HEK293T (cell line): ENCODE results near the gene TRPC4AP.

Experiments used
- CTCF ChIA-PET: fragments of 350-600 bp; formaldehyde crosslinking; extraction: SDS; loops from one replicate; lab custom pipeline; 2021; ENCODE audit warnings: antibody characterized with exemption, inconsistent platforms; lab: Yijun Ruan, JAX
- POLR2A ChIA-PET: fragments of 350-600 bp; formaldehyde crosslinking; extraction: SDS; loops from one replicate; lab custom pipeline; 2020; ENCODE audit warnings: antibody characterized with exemption, inconsistent platforms; lab: Yijun Ruan, JAX
- DNase-seq: peaks from one replicate; pipeline ENCODE4 v3.0.0; 2012; ENCODE audit warnings: mixed read lengths; ENCODE audit errors: extremely low spot score
- ARNT ChIP-seq: fragments of 450-650 bp; IDR thresholded peaks from 2 replicates; pipeline ENCODE4 v1.6.1; 2017; ENCODE audit warnings: mild to moderate bottlenecking
- BHLHE40 ChIP-seq: fragments of 450-650 bp; IDR thresholded peaks from 2 replicates; pipeline ENCODE4 v1.6.1; 2016; ENCODE audit warnings: mild to moderate bottlenecking, moderate library complexity, borderline replicate concordance
- CTBP1 ChIP-seq: fragments of 450-650 bp; IDR thresholded peaks from 2 replicates; pipeline ENCODE4 v1.6.1; 2016; ENCODE audit warnings: borderline replicate concordance
- ELF4 ChIP-seq: fragments of 450-650 bp; IDR thresholded peaks from 2 replicates; pipeline ENCODE4 v1.6.1; 2017; ENCODE audit warnings: antibody characterized with exemption
- FOXA1 ChIP-seq: fragments of 450-650 bp; IDR thresholded peaks from 2 replicates; pipeline ENCODE4 v1.6.1; 2016; ENCODE audit warnings: mild to moderate bottlenecking
- FOXK2 ChIP-seq: fragments of 450-650 bp; IDR thresholded peaks from 2 replicates; pipeline ENCODE4 v1.6.1; 2016; ENCODE audit warnings: mild to moderate bottlenecking
- FOXM1 ChIP-seq: fragments of 450-650 bp; IDR thresholded peaks from 2 replicates; pipeline ENCODE4 v1.6.1; 2017; ENCODE audit warnings: mild to moderate bottlenecking, borderline replicate concordance
- HDGF ChIP-seq: fragments of 450-650 bp; IDR thresholded peaks from 2 replicates; pipeline ENCODE4 v1.6.1; 2017; ENCODE audit warnings: antibody characterized with exemption, borderline replicate concordance
- L3MBTL2 ChIP-seq: fragments of 450-650 bp; conservative IDR thresholded peaks from 2 replicates; pipeline ENCODE4 v1.6.1; 2016; ENCODE audit warnings: mild to moderate bottlenecking
- LEF1 ChIP-seq: fragments of 450-650 bp; IDR thresholded peaks from 2 replicates; pipeline ENCODE4 v1.6.1; 2017; ENCODE audit warnings: mild to moderate bottlenecking, borderline replicate concordance
- NFRKB ChIP-seq: fragments of 450-650 bp; IDR thresholded peaks from 2 replicates; pipeline ENCODE4 v1.6.1; 2016; ENCODE audit warnings: mild to moderate bottlenecking, moderate library complexity
- SP1 ChIP-seq: fragments of 450-650 bp; IDR thresholded peaks from 2 replicates; pipeline ENCODE4 v1.6.1; 2017
- SUZ12 ChIP-seq: fragments of 450-650 bp; IDR thresholded peaks from 2 replicates; pipeline ENCODE4 v1.6.1; 2016; ENCODE audit warnings: mild to moderate bottlenecking
- TARDBP ChIP-seq: fragments of 450-650 bp; IDR thresholded peaks from 2 replicates; pipeline ENCODE4 v1.6.1; 2016
- ZNF384 ChIP-seq: fragments of 450-650 bp; IDR thresholded peaks from 2 replicates; pipeline ENCODE4 v1.6.1; 2016
- TF ChIP-seq, protein P1 (sequence below): fragments of 450-650 bp; IDR thresholded peaks from 2 replicates; pipeline ENCODE4 v1.6.1; 2016

The TRPC4AP gene

DNA sequence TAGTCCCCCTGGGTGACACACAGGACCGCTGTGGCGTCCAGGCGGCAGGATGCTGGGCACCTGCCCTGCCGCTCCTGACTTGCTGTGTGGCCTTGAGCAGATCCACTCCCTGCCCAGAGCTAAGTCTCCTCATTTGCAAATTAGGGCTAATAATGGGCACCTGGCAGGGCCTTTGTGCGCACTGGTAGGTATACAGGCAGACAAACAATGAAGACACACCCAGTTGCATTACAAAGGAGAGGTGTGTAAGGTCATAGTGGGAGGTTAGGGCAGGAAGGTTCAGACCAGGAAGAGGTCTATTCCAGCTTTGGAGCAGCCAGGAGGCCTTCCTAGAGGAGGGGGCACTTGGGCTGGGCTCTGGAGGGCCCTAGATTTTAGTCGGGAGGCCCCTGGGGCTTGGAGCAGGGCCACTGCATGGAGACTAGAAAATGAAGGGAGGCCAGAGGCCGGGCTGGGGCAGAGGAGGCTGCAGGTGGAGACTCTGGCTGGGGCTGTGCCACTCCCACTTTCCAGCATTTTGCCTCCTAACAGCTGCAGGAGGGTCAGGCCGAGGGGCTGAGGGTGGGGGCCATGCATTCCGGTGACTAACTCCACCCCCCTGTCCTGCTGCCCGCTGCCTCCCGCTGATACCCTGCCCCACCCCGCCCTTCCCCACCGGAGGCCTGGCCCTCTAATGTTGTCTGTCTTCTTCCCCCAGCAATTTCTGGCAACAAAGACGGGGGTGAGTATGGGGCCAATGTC is 108.4 kb downstream of the TRPC4AP start:
- POLR2A ChIA-PET = no interaction called here
- TF ChIP-seq SP1 (no peak), LEF1 (no peak), FOXK2 (no peak), FOXM1 (no peak), HDGF (no peak), ELF4 (no peak), CTBP1 (no peak), L3MBTL2 (no peak), ARNT (no peak), TARDBP (no peak)
- DNase-seq = no peak
- CTCF ChIA-PET = no interaction called here

DNA sequence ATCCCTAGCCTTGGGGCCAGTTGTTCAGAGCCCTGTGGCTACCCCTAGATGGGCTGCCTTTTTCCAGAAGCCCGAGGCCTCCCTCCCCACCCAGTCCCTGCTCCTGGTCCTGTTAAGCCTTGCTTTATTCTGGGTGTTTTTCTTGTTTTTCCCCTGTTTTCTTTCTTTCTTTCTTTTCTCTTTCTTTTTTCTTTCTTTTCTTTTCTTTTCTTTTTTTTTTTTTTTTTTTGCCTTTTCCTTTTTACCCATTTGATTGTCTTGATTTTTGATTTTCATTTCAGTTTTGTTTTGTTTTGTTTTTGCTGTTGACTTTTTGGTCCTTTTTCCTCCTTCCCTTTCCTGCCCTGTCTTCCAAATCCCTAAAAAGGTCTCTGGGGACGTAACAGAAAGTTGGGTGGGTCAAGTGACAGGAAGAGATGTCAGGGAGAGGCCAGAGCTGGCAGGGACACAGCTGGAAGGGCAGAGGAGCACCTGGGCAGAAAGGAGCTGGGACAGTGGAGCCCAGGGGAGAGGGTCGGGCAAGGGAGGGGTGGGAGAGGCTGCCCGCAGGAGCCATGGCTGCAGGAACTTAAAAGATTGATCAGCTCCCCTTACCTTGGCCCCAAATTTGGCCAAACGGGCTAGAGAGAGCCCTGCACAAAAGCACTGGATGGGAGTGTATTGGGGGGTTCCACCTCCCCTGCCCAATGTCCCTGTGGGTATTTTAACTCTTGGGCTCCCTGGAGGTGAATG is 109.4 kb downstream of the TRPC4AP start:
- ChIA-PET POLR2A (no interaction called here), CTCF (no interaction called here)
- no peak for DNase-seq
- TF ChIP-seq ARNT = no peak
- no peak for TF ChIP-seq FOXA1
- no peak for TF ChIP-seq BHLHE40
- no peak for TF ChIP-seq SP1
- TF ChIP-seq ZNF384 = no peak
- no peak for TF ChIP-seq CTBP1
- no peak for TF ChIP-seq FOXM1
- TF ChIP-seq HDGF = no peak
- TF ChIP-seq, protein P1, sequence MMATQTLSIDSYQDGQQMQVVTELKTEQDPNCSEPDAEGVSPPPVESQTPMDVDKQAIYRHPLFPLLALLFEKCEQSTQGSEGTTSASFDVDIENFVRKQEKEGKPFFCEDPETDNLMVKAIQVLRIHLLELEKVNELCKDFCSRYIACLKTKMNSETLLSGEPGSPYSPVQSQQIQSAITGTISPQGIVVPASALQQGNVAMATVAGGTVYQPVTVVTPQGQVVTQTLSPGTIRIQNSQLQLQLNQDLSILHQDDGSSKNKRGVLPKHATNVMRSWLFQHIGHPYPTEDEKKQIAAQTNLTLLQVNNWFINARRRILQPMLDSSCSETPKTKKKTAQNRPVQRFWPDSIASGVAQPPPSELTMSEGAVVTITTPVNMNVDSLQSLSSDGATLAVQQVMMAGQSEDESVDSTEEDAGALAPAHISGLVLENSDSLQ = no peak
- TF ChIP-seq FOXK2 = no peak
- TF ChIP-seq LEF1 = no peak
- TF ChIP-seq ELF4 = no peak
- TF ChIP-seq NFRKB = no peak
- TF ChIP-seq L3MBTL2 = no peak
- no peak for TF ChIP-seq TARDBP
- TF ChIP-seq SUZ12 = no peak

DNA sequence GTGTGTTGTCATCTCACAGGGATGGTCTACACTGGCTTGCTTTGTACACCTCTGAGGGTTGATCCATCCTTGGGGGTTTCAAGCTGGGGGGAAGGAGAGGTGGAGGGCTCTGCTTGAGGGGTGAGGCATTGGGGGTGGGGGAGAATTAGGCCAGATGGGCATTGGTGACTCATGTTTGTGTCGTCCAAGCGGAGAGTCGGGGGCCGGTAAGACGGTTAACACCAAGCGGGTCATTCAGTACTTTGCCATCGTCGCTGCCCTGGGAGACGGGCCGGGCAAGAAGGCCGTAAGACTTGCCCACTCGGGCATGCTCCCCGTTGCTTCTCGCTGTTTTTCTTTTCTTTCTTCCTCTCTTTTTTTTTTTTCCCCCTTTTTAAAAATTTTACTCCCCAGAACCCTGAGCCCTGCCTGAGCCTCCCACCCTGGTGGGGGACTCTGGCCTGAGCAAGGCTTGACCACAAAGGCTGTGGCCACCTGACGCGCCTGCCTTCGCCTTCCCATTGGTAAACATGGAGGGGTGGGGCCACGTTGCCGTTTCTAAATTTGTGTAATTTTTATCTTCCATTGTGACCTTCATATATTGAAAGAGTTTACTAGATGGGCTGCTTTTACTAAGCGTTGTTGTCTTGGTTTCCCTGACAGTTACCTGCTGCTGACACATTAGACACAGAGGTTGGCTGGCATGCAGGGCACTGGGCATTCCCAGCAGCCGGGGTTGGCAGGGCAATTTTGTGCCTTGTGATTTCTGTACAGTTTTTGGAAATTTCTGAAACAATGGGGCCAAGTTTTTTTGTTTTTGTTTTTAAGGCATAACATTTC is 110.1 kb downstream of the TRPC4AP start:
- DNase-seq = no peak
- POLR2A ChIA-PET = no interaction called here
- CTCF ChIA-PET = no interaction called here
- TF ChIP-seq, protein P1 = no peak
- TF ChIP-seq CTBP1 (no peak), ZNF384 (no peak), FOXK2 (no peak), SP1 (no peak), FOXA1 (no peak), NFRKB (no peak)

- POLR2A ChIA-PET = interaction anchor here (0.5 kb wide), 1 partner anchor 34 kb away, joined by 3 read pairs; no protein-coding TSS in a partner anchor
- DNase-seq = no peak
- CTCF ChIA-PET = no interaction called here
- TF ChIP-seq SP1 (no peak), LEF1 (no peak), BHLHE40 (no peak), L3MBTL2 (no peak)
- TF ChIP-seq, protein P1 = no peak
These were observed 111.9 kb downstream of the TRPC4AP start for GRCh38 chr20:34980543-34981233.

- POLR2A ChIA-PET = no interaction called here
- no peak for DNase-seq
- TF ChIP-seq SUZ12 = no peak
- no peak for TF ChIP-seq L3MBTL2
- no peak for TF ChIP-seq ELF4
- no peak for TF ChIP-seq SP1
- TF ChIP-seq BHLHE40 = no peak
- no peak for TF ChIP-seq CTBP1
- no peak for TF ChIP-seq FOXM1
- TF ChIP-seq, protein P1 = no peak
- TF ChIP-seq ARNT = no peak
- TF ChIP-seq ZNF384 = no peak
- TF ChIP-seq HDGF = no peak
- TF ChIP-seq FOXA1 = no peak
- no peak for TF ChIP-seq FOXK2
- no peak for TF ChIP-seq NFRKB
- TF ChIP-seq LEF1 = no peak
- no peak for TF ChIP-seq TARDBP
- CTCF ChIA-PET = interaction anchor here (1.1 kb wide), 1 partner anchor 106 kb away, joined by 3 read pairs; no protein-coding TSS in a partner anchor
These were observed 113.0 kb downstream of the TRPC4AP start for GRCh38 chr20:34979366-34980153.
